CD4-positive, CD25-positive, alpha-beta regulatory T cell (primary cell): ENCODE results near the gene COPS3. TPM values are rescaled to one million over a fixed set of nuclear protein-coding genes. Genes with fewer than 3 reads are reported as not detected.
"Not testable (repeated sequence)": the region's sequence is repeated elsewhere in the genome, so short reads cannot be mapped to it uniquely, and the experiment has no call there.

Experiments
- ATAC-seq, 2 donors: fragments of 150-1000 bp; cut with Tn5 transposase; one replicate each; pipeline ENCODE4 v1.10.0; 2021; ENCODE audit warnings: low read depth in 2 of 2, moderate number of reproducible peaks in 2 of 2, moderate library complexity in 1 of 2
- DNase-seq, 3 donors: peaks; one replicate each; pipeline versions ENCODE4 v3.0.0 to v3.0.0-alpha.2; 2012 to 2022; ENCODE audit warnings: mixed read lengths in 1 of 3
- H3K27ac ChIP-seq: one replicate; pipeline ENCODE4 v1.7.0; 2013; ENCODE audit warnings: mild to moderate bottlenecking, low read length; ENCODE audit not compliant: insufficient read depth, poor library complexity, severe bottlenecking
- H3K27me3 ChIP-seq: one replicate; pipeline ENCODE4 v1.7.0; 2013; ENCODE audit warnings: low read length; ENCODE audit not compliant: control insufficient read depth, insufficient read depth
- H3K36me3 ChIP-seq: one replicate; pipeline ENCODE4 v1.7.0; 2013; ENCODE audit warnings: mild to moderate bottlenecking, low read length, moderate library complexity; ENCODE audit not compliant: control insufficient read depth, insufficient read depth
- H3K4me1 ChIP-seq: 2 replicates; pipeline ENCODE4 v1.7.0; 2013; ENCODE audit warnings: mild to moderate bottlenecking, low read length; ENCODE audit not compliant: insufficient read depth, control insufficient read depth, poor library complexity, severe bottlenecking
- H3K4me3 ChIP-seq: one replicate; pipeline ENCODE4 v1.7.0; 2013; ENCODE audit warnings: low read depth, mild to moderate bottlenecking, low read length, moderate library complexity
- H3K9me3 ChIP-seq, 2 experiments: 1 replicate in 1 of 2; 2 replicates in 1 of 2; pipeline ENCODE4 v1.7.0; 2013; ENCODE audit warnings: low read length in 2 of 2, mild to moderate bottlenecking in 1 of 2, moderate library complexity in 1 of 2; ENCODE audit not compliant: control insufficient read depth in 2 of 2
- H3K27ac Mint-ChIP-seq, 3 donors: one replicate each; pipeline ENCODE4 v1.8.0; 2020 to 2022; ENCODE audit warnings: mild to moderate bottlenecking in 3 of 3, mixed read lengths in 3 of 3, moderate library complexity in 2 of 3
- H3K27me3 Mint-ChIP-seq: one replicate; pipeline ENCODE4 v1.8.0; 2022; ENCODE audit warnings: mild to moderate bottlenecking, mixed read lengths
- H3K36me3 Mint-ChIP-seq: one replicate; pipeline ENCODE4 v1.8.0; 2020; ENCODE audit warnings: mixed read lengths
- H3K4me1 Mint-ChIP-seq, 4 donors: one replicate each; pipeline ENCODE4 v1.8.0; 2020 to 2022; ENCODE audit warnings: mixed read lengths in 4 of 4, mild to moderate bottlenecking in 1 of 4
- H3K4me3 Mint-ChIP-seq, 4 donors: one replicate each; pipeline ENCODE4 v1.8.0; 2020 to 2022; ENCODE audit warnings: mild to moderate bottlenecking in 4 of 4, mixed read lengths in 4 of 4, moderate library complexity in 3 of 4
- H3K9me3 Mint-ChIP-seq, 7 donors: one replicate each; pipeline ENCODE4 v1.8.0; 2020 to 2022; ENCODE audit warnings: mixed read lengths in 7 of 7, mild to moderate bottlenecking in 3 of 7, moderate library complexity in 2 of 7
- polyA plus RNA-seq, 4 donors: library from polyadenylated mRNA; unstranded; fragments of 300-500 nt; fragmentation: Illumina TruSeq; gene quantifications; one replicate each; pipeline ENCODE4 v1.2.3, GENCODE V29; 2021
- total RNA-seq: library from RNA; stranded (reverse); gene quantifications from one replicate; pipeline ENCODE4 v1.2.3, GENCODE V29; 2022

COPS3 gene
- total and polyA plus RNA-seq, 5 donors from 2014 or later, result 92.1 to 123 (median 99.4) TPM

DNA sequence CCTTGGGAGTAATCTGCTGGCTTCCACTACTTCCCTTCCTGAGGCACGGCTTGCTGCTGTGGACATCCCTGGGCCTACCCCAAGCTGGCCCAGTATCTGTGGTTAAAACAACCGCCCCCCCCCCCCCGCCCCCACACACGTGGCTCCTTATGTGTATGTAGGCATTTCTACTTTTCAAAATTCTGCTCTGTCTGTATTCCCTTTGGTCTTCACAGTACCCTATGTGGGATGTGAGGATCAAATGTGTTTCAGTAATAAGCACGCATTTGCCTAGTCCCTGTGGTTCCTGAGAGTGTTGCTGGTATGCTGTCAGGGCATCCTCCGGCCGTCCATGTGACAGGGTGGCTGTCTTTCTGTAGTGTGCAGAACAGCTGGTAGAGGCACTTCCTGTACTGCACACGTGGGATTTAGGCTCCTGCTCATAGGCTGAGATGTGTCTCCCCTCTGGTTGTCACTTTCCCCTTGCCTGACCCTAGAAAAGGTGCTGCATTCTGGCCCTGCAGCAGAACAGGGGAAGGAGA, 24.3 kb upstream of the COPS3 start:
- Histone ChIP-seq H3K36me3 (no peaks in the 10 kb centered on the region), H3K4me1 (peaks cover 35% of the 10 kb centered on the region), H3K27ac (peak overlapping the region; percentile 41), H3K9me3 (no peaks in the 10 kb centered on the region), H3K27me3 (no peaks in the 10 kb centered on the region), H3K4me3 (peak overlapping the region; percentile 53)
- peaks cover 6 to 33% (median 17%) of the 10 kb centered on the region in 4 donors for H3K4me1 Mint-ChIP-seq
- H3K9me3 Mint-ChIP-seq, result no peaks in the 10 kb centered on the region
- peak overlapping the region; percentile 80 to 89 (median 84) for H3K4me3 Mint-ChIP-seq
- ATAC-seq (peak; percentile 82 to 85), DNase-seq (peak; percentile 26 to 86 (median 57))
- H3K27ac Mint-ChIP-seq, result peak overlapping the region in 2 of 3 donors; percentile 16 to 95
- H3K27me3 Mint-ChIP-seq, result no peaks in the 10 kb centered on the region
- peaks cover 3% of the 10 kb centered on the region for H3K36me3 Mint-ChIP-seq

DNA sequence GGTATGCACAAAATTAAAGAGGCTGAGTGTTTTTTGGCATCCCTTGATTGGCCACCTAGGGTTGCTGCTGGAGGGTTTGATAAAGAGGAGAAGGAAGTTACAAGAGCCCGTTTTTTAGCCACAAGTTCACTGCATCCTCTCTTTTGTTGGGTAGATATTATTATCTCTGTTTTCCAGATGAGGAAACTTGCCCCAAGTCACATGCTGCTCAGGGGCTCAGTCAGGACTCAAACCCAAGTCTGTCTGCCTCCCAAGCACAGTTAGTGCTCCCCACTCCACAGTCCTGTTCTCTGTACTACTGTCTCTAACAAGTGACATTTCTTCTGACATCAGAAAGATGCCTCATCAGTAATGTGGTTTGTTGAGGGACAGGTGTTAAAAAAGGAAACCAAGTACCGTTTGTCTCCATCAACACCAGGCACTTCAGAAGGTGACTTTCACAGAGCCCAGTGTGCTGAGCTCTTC, 23.5 kb upstream of the COPS3 start:
- Histone ChIP-seq H3K9me3 (no peaks in the 10 kb centered on the region), H3K36me3 (no peaks in the 10 kb centered on the region), H3K4me1 (peaks cover 35% of the 10 kb centered on the region), H3K27ac (peak overlapping the region; percentile 41), H3K4me3 (peak overlapping the region; percentile 30), H3K27me3 (no peaks in the 10 kb centered on the region)
- DNase-seq (peak in 2 of 3 donors; percentile 46 to 69), ATAC-seq (peak; percentile 46 to 60)
- no peaks in the 10 kb centered on the region for H3K9me3 Mint-ChIP-seq
- peak overlapping the region; percentile 72 to 87 (median 87) for H3K27ac Mint-ChIP-seq
- peaks cover 6 to 38% (median 17%) of the 10 kb centered on the region in 4 donors for H3K4me1 Mint-ChIP-seq
- peaks cover 3% of the 10 kb centered on the region for H3K36me3 Mint-ChIP-seq
- H3K27me3 Mint-ChIP-seq, result no peaks in the 10 kb centered on the region
- H3K4me3 Mint-ChIP-seq, result peak overlapping the region; percentile 81 to 92 (median 84)

DNA sequence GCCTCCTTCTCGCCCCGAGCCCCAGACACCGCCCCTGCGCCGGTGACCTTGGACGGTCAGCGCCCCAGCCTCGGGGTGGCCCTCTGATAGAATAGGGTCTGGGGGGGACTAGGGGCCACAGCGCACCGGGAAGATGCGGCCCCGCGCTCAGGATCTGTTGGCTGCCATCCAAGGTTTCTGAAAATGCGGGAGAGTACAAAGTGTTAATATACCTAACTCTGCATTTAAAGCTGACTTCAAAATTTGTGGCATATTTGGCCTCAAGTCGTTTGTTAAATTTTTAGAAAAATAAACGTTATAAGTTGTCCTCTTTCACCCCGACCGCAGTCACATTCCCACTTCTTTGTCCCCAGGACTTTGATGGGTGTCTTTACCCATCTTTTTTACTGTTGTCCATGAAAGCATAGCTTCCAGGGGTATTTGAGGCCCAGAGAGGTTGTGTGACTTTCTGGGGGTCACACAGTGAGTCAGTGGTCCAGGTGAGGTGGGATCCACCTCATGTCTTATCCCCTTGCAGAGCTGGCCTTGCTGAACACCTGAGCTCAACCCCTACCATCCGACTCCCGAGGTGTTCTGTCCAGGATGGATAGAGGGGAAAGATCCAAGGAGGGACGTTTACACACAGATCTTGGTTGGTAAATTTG, 22.9 kb upstream of the COPS3 start:
- H3K27me3 Mint-ChIP-seq, result no peaks in the 10 kb centered on the region
- Histone ChIP-seq H3K27me3 (no peaks in the 10 kb centered on the region), H3K4me1 (peaks cover 35% of the 10 kb centered on the region), H3K36me3 (no peaks in the 10 kb centered on the region), H3K4me3 (peak overlapping the region; percentile 30), H3K9me3 (no peaks in the 10 kb centered on the region), H3K27ac (peak overlapping the region; percentile 41)
- no peaks in the 10 kb centered on the region for H3K9me3 Mint-ChIP-seq
- DNase-seq (no peak), ATAC-seq (no peak)
- H3K4me1 Mint-ChIP-seq, result peaks cover 6 to 38% (median 17%) of the 10 kb centered on the region in 4 donors
- peaks cover 3% of the 10 kb centered on the region for H3K36me3 Mint-ChIP-seq
- H3K27ac Mint-ChIP-seq, result peak overlapping the region; percentile 72 to 87 (median 87)
- peak overlapping the region; percentile 81 to 92 (median 84) for H3K4me3 Mint-ChIP-seq

DNA sequence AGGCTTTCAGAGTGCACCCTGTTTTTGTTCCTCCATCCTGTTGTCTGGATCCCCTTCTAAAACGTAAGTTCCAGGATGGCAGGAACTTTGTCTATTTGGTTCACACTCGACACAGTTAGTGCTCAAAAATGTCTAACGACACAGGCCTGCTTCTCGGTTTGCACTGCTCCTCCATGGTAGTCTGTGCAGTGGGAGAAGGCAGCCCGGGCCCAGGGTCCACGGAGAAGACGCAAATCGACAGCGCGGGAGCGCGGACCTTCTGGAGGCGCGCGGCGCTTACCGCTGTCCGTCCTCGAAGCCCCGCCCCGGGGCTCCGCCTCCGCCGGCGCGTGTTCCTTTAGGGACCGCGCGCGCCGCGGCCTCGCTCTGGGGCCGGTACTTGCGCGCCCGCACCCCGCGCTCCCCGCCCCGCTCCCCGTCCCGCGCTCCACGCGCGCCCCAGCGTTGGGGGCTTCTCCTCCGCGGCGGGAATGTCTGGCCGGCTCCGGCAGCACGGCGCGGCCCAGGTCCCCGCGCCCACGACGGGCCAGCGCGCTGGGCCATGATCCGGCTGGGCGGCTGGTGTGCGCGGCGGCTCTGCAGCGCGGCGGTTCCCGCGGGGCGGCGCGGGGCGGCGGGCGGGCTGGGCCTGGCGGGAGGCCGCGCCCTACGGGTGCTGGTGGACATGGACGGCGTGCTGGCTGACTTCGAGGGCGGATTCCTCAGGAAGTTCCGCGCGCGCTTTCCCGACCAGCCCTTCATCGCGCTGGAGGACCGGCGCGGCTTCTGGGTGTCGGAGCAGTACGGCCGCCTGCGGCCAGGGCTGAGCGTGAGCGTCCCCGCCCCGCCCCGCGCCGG, 22.2 kb upstream of the COPS3 start, which contains the start of gene NT5M:
TSS of gene NT5M (plus strand) at position 364 of the 837 bp plus-strand sequence. CDS start at position 542, 178 bp downstream.
- peaks cover 35% of the 10 kb centered on the region for H3K4me1 ChIP-seq
- Mint-ChIP-seq H3K27me3 (no peaks in the 10 kb centered on the region), H3K9me3 (no peaks in the 10 kb centered on the region), H3K36me3 (no peaks in the 10 kb centered on the region), H3K27ac (peak within 1 kb of the TSS; percentile 60 to 87 (median 72)), H3K4me1 (peaks cover 6 to 38% (median 16%) of the 10 kb centered on the region in 4 donors), H3K4me3 (peak within 1 kb of the TSS; percentile 86 to 92 (median 90))
- H3K9me3 ChIP-seq, result no peaks in the 10 kb centered on the region
- DNase-seq (peak; percentile 53 to 80 (median 57)), ATAC-seq (peak; percentile 60 to 65)
- H3K36me3 ChIP-seq, result no peaks in the 10 kb centered on the region
- no peaks in the 10 kb centered on the region for H3K27me3 ChIP-seq
- H3K27ac ChIP-seq, result peak within 1 kb of the TSS; percentile 41
- peak within 1 kb of the TSS; percentile 80 for H3K4me3 ChIP-seq

DNA sequence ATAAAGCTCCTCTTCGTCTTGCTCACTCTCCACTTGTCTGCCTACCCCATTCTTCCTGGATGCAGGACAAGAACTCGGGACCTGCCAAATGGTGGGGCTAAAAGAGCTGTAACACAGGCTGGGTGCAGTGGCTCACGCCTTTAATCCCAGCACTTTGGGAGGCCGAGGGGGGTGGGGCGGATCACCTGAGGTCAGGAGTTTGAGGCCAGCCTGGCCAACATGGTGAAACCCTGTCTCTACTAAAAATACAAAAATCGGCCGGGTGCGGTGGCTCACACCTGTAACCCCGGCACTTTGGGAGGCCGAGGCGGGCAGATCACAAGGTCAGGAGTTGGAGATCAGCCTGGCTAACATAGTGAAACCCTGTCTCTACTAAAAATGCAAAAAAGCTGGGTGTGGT, 20.6 kb upstream of the COPS3 start:
- not testable (repeated sequence) for H3K27ac Mint-ChIP-seq, H3K36me3 ChIP-seq, ATAC-seq

DNA sequence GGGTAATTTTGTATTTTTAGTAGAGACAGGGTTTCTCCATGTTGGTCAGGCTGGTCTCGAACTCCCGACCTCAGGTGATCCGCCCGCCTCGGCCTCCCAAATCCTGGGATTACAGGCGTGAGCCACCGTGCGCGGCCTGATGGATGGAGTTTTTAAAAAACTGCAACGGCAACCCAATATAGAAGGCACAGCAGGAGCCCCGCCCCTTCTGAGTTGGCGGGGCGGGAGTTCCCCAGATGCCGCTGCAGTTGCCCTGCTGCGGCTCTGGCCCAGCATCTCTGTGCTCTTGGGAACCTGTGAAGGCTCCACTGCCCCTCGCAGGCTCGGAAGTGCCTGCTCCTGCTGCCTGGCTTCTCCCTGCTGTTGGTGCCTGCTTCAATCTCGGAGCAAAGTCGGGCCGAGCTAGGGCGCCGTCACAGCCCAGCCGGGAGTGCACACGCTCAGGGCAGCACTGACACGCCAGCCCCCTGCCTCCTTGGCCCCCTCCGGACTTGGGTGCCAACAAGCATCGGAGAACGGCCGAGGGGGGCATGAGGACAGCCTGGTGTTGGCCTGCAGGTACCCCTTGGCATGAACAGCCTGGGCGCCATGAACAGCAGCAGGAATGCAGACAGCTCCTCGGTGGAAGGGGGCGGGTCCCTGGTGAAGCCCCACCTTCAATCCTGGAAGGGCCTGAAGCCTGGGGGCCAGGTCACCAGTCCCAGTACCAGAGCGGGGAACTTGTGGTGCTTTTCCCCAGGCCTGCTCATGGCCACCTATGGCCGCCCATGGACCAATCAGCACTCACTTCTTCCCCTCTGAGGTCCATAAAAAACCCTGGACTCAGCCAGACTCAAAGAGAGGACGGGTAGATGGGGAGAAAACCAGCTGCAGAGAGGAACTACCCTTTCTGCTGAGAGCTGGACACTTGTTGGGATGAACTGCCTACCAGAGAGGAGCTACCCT, 19.9 kb upstream of the COPS3 start:
- ATAC-seq, result peak; percentile 35 to 38
- Histone ChIP-seq H3K27me3 (no peaks in the 10 kb centered on the region), H3K36me3 (no peaks in the 10 kb centered on the region), H3K9me3 (no peaks in the 10 kb centered on the region), H3K4me3 (no peak overlapping the region), H3K27ac (no peak overlapping the region), H3K4me1 (peaks cover 35% of the 10 kb centered on the region)
- H3K27me3 Mint-ChIP-seq, result peaks cover 4% of the 10 kb centered on the region
- no peaks in the 10 kb centered on the region for H3K36me3 Mint-ChIP-seq
- H3K27ac Mint-ChIP-seq, result no peak overlapping the region
- H3K4me3 Mint-ChIP-seq, result peak overlapping the region; percentile 56 to 87 (median 72)
- DNase-seq, result peak; percentile 25 to 46 (median 28)
- H3K4me1 Mint-ChIP-seq, result peaks cover 11 to 36% (median 16%) of the 10 kb centered on the region in 4 donors
- no peaks in the 10 kb centered on the region for H3K9me3 Mint-ChIP-seq

More for the DNA sequence above, 20.6 kb upstream of the COPS3 start:
- not testable (repeated sequence) for H3K4me3 ChIP-seq, H3K36me3 Mint-ChIP-seq, H3K27ac ChIP-seq, H3K9me3 ChIP-seq, H3K27me3 Mint-ChIP-seq, DNase-seq, H3K27me3 ChIP-seq, H3K9me3 Mint-ChIP-seq
- peaks cover 11 to 38% (median 16%) of the 10 kb centered on the region in 4 donors for H3K4me1 Mint-ChIP-seq
- H3K4me1 ChIP-seq, result peaks cover 35% of the 10 kb centered on the region
- H3K4me3 Mint-ChIP-seq, result peak overlapping the region in 2 of 4 donors; percentile 10 to 88

DNA sequence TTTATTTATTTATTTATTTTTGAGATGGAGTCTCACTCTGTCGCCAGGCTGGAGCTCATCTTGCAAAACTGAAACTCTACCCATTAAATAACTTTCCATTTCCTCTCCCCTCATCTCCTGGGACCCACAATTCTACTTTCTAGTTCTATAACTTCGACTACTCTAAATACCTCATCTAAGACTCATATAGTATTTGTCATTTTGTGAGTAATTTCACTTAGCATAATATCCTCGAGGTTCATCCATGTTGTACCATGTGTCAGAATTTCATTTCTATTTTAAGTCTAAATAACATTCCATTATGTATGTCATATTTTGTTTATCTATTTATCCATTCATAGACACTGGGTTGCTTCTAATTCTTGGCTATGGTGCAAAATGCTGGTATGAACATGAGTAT, 17.1 kb upstream of the COPS3 start:
- ATAC-seq, result no peak
- peaks cover 0 to 17% (median 3%) of the 10 kb centered on the region in 4 donors for H3K4me1 Mint-ChIP-seq
- Histone ChIP-seq H3K9me3 (no peaks in the 10 kb centered on the region), H3K27ac (no peak overlapping the region), H3K27me3 (no peaks in the 10 kb centered on the region), H3K36me3 (no peaks in the 10 kb centered on the region), H3K4me3 (no peak overlapping the region), H3K4me1 (peaks cover 12% of the 10 kb centered on the region)
- peaks cover 4% of the 10 kb centered on the region for H3K27me3 Mint-ChIP-seq
- H3K27ac Mint-ChIP-seq, result no peak overlapping the region
- DNase-seq, result no peak
- no peak overlapping the region for H3K4me3 Mint-ChIP-seq
- H3K9me3 Mint-ChIP-seq, result no peaks in the 10 kb centered on the region
- H3K36me3 Mint-ChIP-seq, result no peaks in the 10 kb centered on the region
